Medulla oblongata (tissue), 1 donor: ENCODE data around the gene TNRC18.
"Not testable (repeated sequence)": the region's sequence is repeated elsewhere in the genome, so short reads cannot be mapped to it uniquely, and the experiment has no call there.

Source experiments
- DNase-seq: peaks from one replicate; pipeline ENCODE4 v3.0.0-alpha.2; 2015; ENCODE audit errors: extremely low spot score

The TNRC18 gene

GRCh38 chr7:5269992-5270657, 153.5 kb downstream of the TNRC18 start:
- not testable (repeated sequence) for DNase-seq

- DNase-seq, result not testable (repeated sequence)
These were observed 155.8 kb downstream of the TNRC18 start for GRCh38 chr7:5267829-5268228.

GRCh38 chr7:5266191-5267028, 157.2 kb downstream of the TNRC18 start:
- DNase-seq, result no peak

- DNase-seq, result no peak
These were observed 158.1 kb downstream of the TNRC18 start for GRCh38 chr7:5265320-5266190.

GRCh38 chr7:5263066-5263465, 160.6 kb downstream of the TNRC18 start:
- DNase-seq, result not testable (repeated sequence)

- DNase-seq, result not testable (repeated sequence)
These were observed 163.0 kb downstream of the TNRC18 start for GRCh38 chr7:5260530-5261068.
